Measurements from ENCODE around the gene ALKBH2. TPM values are rescaled to one million over a fixed set of nuclear protein-coding genes. Genes with fewer than 3 reads are reported as not detected.
A peak's percentile ranks its signal among the peaks of the same experiment; 100 is the strongest.

Gene ALKBH2
- polyA plus RNA-seq, 1 experiment: 23.3 TPM

GRCh38 chr12:109134186-109134917 is 41.1 kb upstream of the ALKBH2 start:
- ChIA-PET POLR2A (no interaction called here), CTCF (interaction anchor here (0.6 to 3.2 kb wide), 9 partner anchors 9 to 259 kb away, joined by 3 to 14 read pairs (median 4); partner anchors contain the start of gene ALKBH2)
- H3K36me3 ChIP-seq (ENCODE audit: control insufficient read depth, insufficient read depth, low read length): no peaks in the 10 kb centered on the region
- DNase-seq (ENCODE audit: low read depth): no peak
- H3K4me3 ChIP-seq (ENCODE audit: low read depth, low read length): no peak overlapping the region
- no peaks in the 10 kb centered on the region; the same call in 1 of the 2 replicates for H3K27me3 ChIP-seq (ENCODE audit: control insufficient read depth, insufficient read depth, low read length)
- TF ChIP-seq CTCF (IDR thresholded peaks at IDR 0.05; ENCODE audit: insufficient read depth, low read depth, low read length): peak; percentile 72

GRCh38 chr12:109131154-109132050 is 38.1 kb upstream of the ALKBH2 start:
- POLR2A ChIA-PET: no interaction called here
- TF ChIP-seq CTCF (IDR thresholded peaks at IDR 0.05; ENCODE audit: insufficient read depth, low read depth, low read length): no peak
- no peak for DNase-seq (ENCODE audit: low read depth)
- CTCF ChIA-PET: interaction anchor here (1.0 to 3.2 kb wide), 4 partner anchors 19 to 262 kb away, joined by 4 to 14 read pairs (median 8); no protein-coding TSS in a partner anchor
- no peaks in the 10 kb centered on the region; the same call in 1 of the 2 replicates for H3K27me3 ChIP-seq (ENCODE audit: control insufficient read depth, insufficient read depth, low read length)
- H3K36me3 ChIP-seq (ENCODE audit: control insufficient read depth, insufficient read depth, low read length): no peaks in the 10 kb centered on the region
- H3K4me3 ChIP-seq (ENCODE audit: low read depth, low read length): no peak overlapping the region

- CTCF ChIA-PET: interaction anchor here (1.0 to 2.3 kb wide), 2 partner anchors 19 to 263 kb away, joined by 4 to 9 read pairs; no protein-coding TSS in a partner anchor
- DNase-seq (ENCODE audit: low read depth): no peak
- POLR2A ChIA-PET: no interaction called here
- Histone ChIP-seq H3K27me3 (ENCODE audit: control insufficient read depth, insufficient read depth, low read length) (no peaks in the 10 kb centered on the region; the same call in 1 of the 2 replicates), H3K4me3 (ENCODE audit: low read depth, low read length) (no peak overlapping the region), H3K36me3 (ENCODE audit: control insufficient read depth, insufficient read depth, low read length) (no peaks in the 10 kb centered on the region)
- TF ChIP-seq CTCF (IDR thresholded peaks at IDR 0.05; ENCODE audit: insufficient read depth, low read depth, low read length): no peak
Observed at GRCh38 chr12:109130297-109131153, 37.3 kb upstream of the ALKBH2 start.

GRCh38 chr12:109127533-109128242 is 34.4 kb upstream of the ALKBH2 start:
- no peak for DNase-seq (ENCODE audit: low read depth)
- POLR2A ChIA-PET: no interaction called here
- Histone ChIP-seq H3K4me3 (ENCODE audit: low read depth, low read length) (no peak overlapping the region), H3K36me3 (ENCODE audit: control insufficient read depth, insufficient read depth, low read length) (no peaks in the 10 kb centered on the region), H3K27me3 (ENCODE audit: control insufficient read depth, insufficient read depth, low read length) (no peaks in the 10 kb centered on the region)
- no peak for TF ChIP-seq CTCF (IDR thresholded peaks at IDR 0.05; ENCODE audit: insufficient read depth, low read depth, low read length)
- CTCF ChIA-PET: interaction anchor here (2.2 kb wide), 1 partner anchor 16 kb away, joined by 7 read pairs; no protein-coding TSS in a partner anchor
